H9 (cell line): ENCODE results near the gene FBXL14. TPM values are rescaled to one million over a fixed set of nuclear protein-coding genes. Genes with fewer than 3 reads are reported as not detected.

ENCODE experiments used
- DNase-seq: peaks from one replicate; pipeline ENCODE4 v3.0.0-alpha.2; 2017
- H2AFZ ChIP-seq: one replicate; pipeline ENCODE4 v1.6.1; 2013; ENCODE audit warnings: mild to moderate bottlenecking, low read length, control low read depth, moderate library complexity
- H2AK5ac ChIP-seq: 2 replicates; pipeline ENCODE4 v1.6.1; 2013; ENCODE audit warnings: low read length, control low read depth, mixed read lengths; ENCODE audit not compliant: insufficient read length
- H2BK120ac ChIP-seq: one replicate; pipeline ENCODE4 v1.6.1; 2013; ENCODE audit warnings: low read depth, mild to moderate bottlenecking, low read length, control low read depth, inconsistent platforms; ENCODE audit not compliant: poor library complexity, severe bottlenecking
- H2BK12ac ChIP-seq: 2 replicates; pipeline ENCODE4 v1.6.1; 2013; ENCODE audit warnings: low read length, control low read depth, mixed read lengths, low read depth; ENCODE audit not compliant: insufficient read length
- H2BK15ac ChIP-seq: 2 replicates; pipeline ENCODE4 v1.6.1; 2013; ENCODE audit warnings: low read depth, low read length, control low read depth
- H2BK20ac ChIP-seq: one replicate; pipeline ENCODE4 v1.6.1; 2013; ENCODE audit warnings: low read depth, mild to moderate bottlenecking, low read length, control low read depth, inconsistent platforms; ENCODE audit not compliant: poor library complexity, severe bottlenecking
- H2BK5ac ChIP-seq: 2 replicates; pipeline ENCODE4 v1.6.1; 2013; ENCODE audit warnings: low read length, control low read depth, mixed read lengths; ENCODE audit not compliant: insufficient read length
- H3K14ac ChIP-seq: 2 replicates; pipeline ENCODE4 v1.6.1; 2013; ENCODE audit warnings: low read length, control low read depth; ENCODE audit not compliant: insufficient read depth
- H3K18ac ChIP-seq: 2 replicates; pipeline ENCODE4 v1.6.1; 2013; ENCODE audit warnings: low read depth, mild to moderate bottlenecking, mixed read lengths, low read length, control low read depth; ENCODE audit not compliant: insufficient read length
- H3K23ac ChIP-seq: 2 replicates; pipeline ENCODE4 v1.6.1; 2013; ENCODE audit warnings: low read length, control low read depth, mixed read lengths, low read depth; ENCODE audit not compliant: insufficient read length
- H3K23me2 ChIP-seq: 2 replicates; pipeline ENCODE4 v1.6.1; 2013; ENCODE audit warnings: low read depth, mild to moderate bottlenecking, mixed read lengths, low read length, control low read depth; ENCODE audit not compliant: insufficient read length, poor library complexity, severe bottlenecking
- H3K27ac ChIP-seq: 2 replicates; pipeline ENCODE4 v1.5.1; 2013; ENCODE audit warnings: low read length, control low read depth, mixed read lengths, low read depth; ENCODE audit not compliant: insufficient read length
- H3K27me3 ChIP-seq: 2 replicates; pipeline ENCODE4 v1.6.1; 2013; ENCODE audit warnings: low read length, control low read depth, inconsistent platforms; ENCODE audit not compliant: insufficient read depth
- H3K4ac ChIP-seq: 2 replicates; pipeline ENCODE4 v1.6.1; 2013; ENCODE audit warnings: low read depth, mild to moderate bottlenecking, control low read depth, inconsistent platforms, low read length, moderate library complexity
- H3K4me1 ChIP-seq: 2 replicates; pipeline ENCODE4 v1.6.1; 2013; ENCODE audit warnings: low read length, control low read depth, inconsistent platforms; ENCODE audit not compliant: insufficient read depth
- H3K4me2 ChIP-seq: 2 replicates; pipeline ENCODE4 v1.6.1; 2013; ENCODE audit warnings: low read length, control low read depth, mixed read lengths; ENCODE audit not compliant: insufficient read length, insufficient read depth
- H3K56ac ChIP-seq: 2 replicates; pipeline ENCODE4 v1.6.1; 2013; ENCODE audit warnings: low read depth, mild to moderate bottlenecking, mixed read lengths, low read length, control low read depth; ENCODE audit not compliant: insufficient read length
- H3K79me1 ChIP-seq: 2 replicates; pipeline ENCODE4 v1.6.1; 2013; ENCODE audit warnings: low read depth, mild to moderate bottlenecking, moderate library complexity, low read length, control low read depth, inconsistent platforms; ENCODE audit not compliant: insufficient read depth, poor library complexity, severe bottlenecking
- H3K79me2 ChIP-seq: 2 replicates; pipeline ENCODE4 v1.6.1; 2013; ENCODE audit warnings: low read length, control low read depth, inconsistent platforms; ENCODE audit not compliant: insufficient read depth
- H3K9ac ChIP-seq: 2 replicates; pipeline ENCODE4 v1.6.1; 2013; ENCODE audit warnings: low read length, control low read depth, mixed read lengths; ENCODE audit not compliant: insufficient read length; ENCODE audit errors: extremely low read depth
- H3K9me3 ChIP-seq: one replicate; pipeline ENCODE4 v1.6.1; 2013; ENCODE audit warnings: low read depth, low read length, inconsistent platforms; ENCODE audit not compliant: control insufficient read depth
- H3T11ph ChIP-seq: one replicate; pipeline ENCODE4 v1.6.1; 2013; ENCODE audit warnings: mild to moderate bottlenecking, low read length, control low read depth, inconsistent platforms
- H4K20me1 ChIP-seq: one replicate; pipeline ENCODE4 v1.6.1; 2013; ENCODE audit not compliant: control insufficient read depth, insufficient read length, insufficient read depth
- H4K5ac ChIP-seq: 2 replicates; pipeline ENCODE4 v1.6.1; 2013; ENCODE audit warnings: low read depth, mild to moderate bottlenecking, mixed read lengths, low read length, control low read depth; ENCODE audit not compliant: insufficient read length
- H4K8ac ChIP-seq: replicated peaks from 2 replicates; pipeline ENCODE4 v1.6.1; 2013; ENCODE audit warnings: low read length, control low read depth, mixed read lengths, low read depth; ENCODE audit not compliant: insufficient read length
- H4K91ac ChIP-seq: 2 replicates; pipeline ENCODE4 v1.6.1; 2013; ENCODE audit warnings: low read depth, mild to moderate bottlenecking, moderate library complexity, mixed read lengths, low read length, control low read depth; ENCODE audit not compliant: insufficient read length
- H3K27ac Mint-ChIP-seq, 3 experiments: 2 replicates in 2 of 3; 3 replicates in 1 of 3; pipeline ENCODE4 v1.8.0; 2020 to 2021; ENCODE audit warnings: mixed read lengths in 3 of 3, mild to moderate bottlenecking in 1 of 3, moderate library complexity in 1 of 3
- H3K27me3 Mint-ChIP-seq: 2 replicates; pipeline ENCODE4 v1.8.0; 2021; ENCODE audit warnings: low read depth, mild to moderate bottlenecking, moderate library complexity, mixed read lengths
- H3K36me3 Mint-ChIP-seq, 3 experiments: 2 replicates in 2 of 3; 3 replicates in 1 of 3; pipeline ENCODE4 v1.8.0; 2020 to 2021; ENCODE audit warnings: low read depth in 3 of 3, mixed read lengths in 3 of 3; ENCODE audit not compliant: insufficient read depth in 1 of 3
- H3K4me1 Mint-ChIP-seq, 2 experiments: 2 replicates each; pipeline ENCODE4 v1.8.0; 2020; ENCODE audit warnings: mixed read lengths in 2 of 2
- H3K4me3 Mint-ChIP-seq, 2 experiments: 2 replicates in 1 of 2; 3 replicates in 1 of 2; pipeline ENCODE4 v1.8.0; 2020 to 2021; ENCODE audit warnings: mild to moderate bottlenecking in 2 of 2, mixed read lengths in 2 of 2, moderate library complexity in 1 of 2
- H3K9me3 Mint-ChIP-seq, 2 experiments: 2 replicates in 1 of 2; 3 replicates in 1 of 2; pipeline ENCODE4 v1.8.0; 2020; ENCODE audit warnings: mild to moderate bottlenecking in 2 of 2, mixed read lengths in 2 of 2, moderate library complexity in 1 of 2
- WGBS: extraction: QIAGEN DNeasy Blood & Tissue Kit; methylation state at CpG from one replicate; pipeline ENCODE4 v1.1.7; 2013; ENCODE audit warnings: missing lambda C conversion rate, low lambda C conversion rate, mixed read lengths; ENCODE audit not compliant: insufficient read length; ENCODE audit errors: extremely low coverage; 5-methylcytosine and 5-hydroxymethylcytosine counted together
- total RNA-seq: library from RNA; stranded (reverse); gene quantifications from 2 replicates; pipeline ENCODE4 v1.2.1, GENCODE V29; 2021
- TF ChIP-seq, protein P1 (sequence below): fragments of 200-600 bp; sonication (generic); conservative IDR thresholded peaks from 3 replicates; pipeline ENCODE4 v1.8.0; 2021; ENCODE audit warnings: antibody characterized with exemption, mild to moderate bottlenecking

The FBXL14 gene
- total RNA-seq, 1 experiment from 2014 or later = 15.6 TPM

DNA sequence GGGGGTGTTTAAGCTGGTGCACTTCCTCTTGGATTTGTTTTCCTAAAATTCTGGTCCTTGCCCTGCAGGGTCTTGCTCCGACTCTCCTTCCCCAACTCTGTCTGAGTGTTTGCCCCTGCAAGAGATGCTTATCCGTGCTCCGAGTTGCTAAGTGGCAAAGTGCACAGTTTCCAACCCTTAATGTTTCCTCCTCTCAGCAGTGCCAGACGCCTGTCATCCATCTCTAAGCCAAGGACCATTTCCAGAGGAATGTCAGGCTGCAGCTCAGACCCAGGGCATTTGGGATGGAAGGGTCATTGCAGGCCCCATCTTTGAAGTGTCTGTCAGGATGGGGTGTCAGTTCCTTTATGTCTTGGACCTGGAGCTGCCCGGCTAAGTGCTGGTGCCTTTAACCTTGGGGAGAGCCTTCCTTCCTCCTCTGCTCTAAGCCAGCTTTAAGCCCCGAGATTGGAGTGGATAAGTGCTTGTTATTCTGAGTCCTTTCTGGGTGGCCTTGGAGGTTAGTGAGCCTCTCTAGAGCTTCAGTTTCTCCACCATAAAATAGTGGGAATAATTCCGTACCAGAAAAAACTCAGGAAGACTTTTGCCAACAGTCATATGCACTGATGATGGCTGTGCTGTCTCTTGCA, 49.6 kb upstream of the FBXL14 start:
- no peak overlapping the region for H2BK5ac ChIP-seq
- H3K56ac ChIP-seq = no peak overlapping the region
- no peak overlapping the region for H3K9ac ChIP-seq
- H3K4me1 Mint-ChIP-seq = peaks cover 2 to 16% of the 10 kb centered on the region in 2 experiments; a peak in 3 of 4 replicates
- H2BK120ac ChIP-seq = no peak overlapping the region
- H3T11ph ChIP-seq = no peak overlapping the region
- no peaks in the 10 kb centered on the region for H3K4me1 ChIP-seq
- no peak overlapping the region for H2BK12ac ChIP-seq
- no peak overlapping the region for H2BK20ac ChIP-seq
- H3K79me1 ChIP-seq = no peaks in the 10 kb centered on the region
- H4K5ac ChIP-seq = no peak overlapping the region
- no peaks in the 10 kb centered on the region for H3K9me3 Mint-ChIP-seq
- H3K27me3 ChIP-seq = no peaks in the 10 kb centered on the region
- H3K27ac Mint-ChIP-seq = no peak overlapping the region
- H3K18ac ChIP-seq = no peak overlapping the region
- no peaks in the 10 kb centered on the region for H3K9me3 ChIP-seq
- H3K4me2 ChIP-seq = no peak overlapping the region
- no peak overlapping the region; a peak in 1 of 5 replicates for H3K4me3 Mint-ChIP-seq
- no peaks in the 10 kb centered on the region for H3K23me2 ChIP-seq
- H3K36me3 Mint-ChIP-seq = no peaks in the 10 kb centered on the region
- H4K91ac ChIP-seq = no peak overlapping the region
- TF ChIP-seq, protein P1, sequence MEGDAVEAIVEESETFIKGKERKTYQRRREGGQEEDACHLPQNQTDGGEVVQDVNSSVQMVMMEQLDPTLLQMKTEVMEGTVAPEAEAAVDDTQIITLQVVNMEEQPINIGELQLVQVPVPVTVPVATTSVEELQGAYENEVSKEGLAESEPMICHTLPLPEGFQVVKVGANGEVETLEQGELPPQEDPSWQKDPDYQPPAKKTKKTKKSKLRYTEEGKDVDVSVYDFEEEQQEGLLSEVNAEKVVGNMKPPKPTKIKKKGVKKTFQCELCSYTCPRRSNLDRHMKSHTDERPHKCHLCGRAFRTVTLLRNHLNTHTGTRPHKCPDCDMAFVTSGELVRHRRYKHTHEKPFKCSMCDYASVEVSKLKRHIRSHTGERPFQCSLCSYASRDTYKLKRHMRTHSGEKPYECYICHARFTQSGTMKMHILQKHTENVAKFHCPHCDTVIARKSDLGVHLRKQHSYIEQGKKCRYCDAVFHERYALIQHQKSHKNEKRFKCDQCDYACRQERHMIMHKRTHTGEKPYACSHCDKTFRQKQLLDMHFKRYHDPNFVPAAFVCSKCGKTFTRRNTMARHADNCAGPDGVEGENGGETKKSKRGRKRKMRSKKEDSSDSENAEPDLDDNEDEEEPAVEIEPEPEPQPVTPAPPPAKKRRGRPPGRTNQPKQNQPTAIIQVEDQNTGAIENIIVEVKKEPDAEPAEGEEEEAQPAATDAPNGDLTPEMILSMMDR = no peak
- H3K14ac ChIP-seq = no peak overlapping the region
- H4K20me1 ChIP-seq = peaks cover 2% of the 10 kb centered on the region
- H2AK5ac ChIP-seq = no peak overlapping the region
- H3K4ac ChIP-seq = no peak overlapping the region
- H3K27ac ChIP-seq = no peak overlapping the region
- H2AFZ ChIP-seq = no peak overlapping the region
- H2BK15ac ChIP-seq = no peak overlapping the region
- no peak overlapping the region for H4K8ac ChIP-seq
- no peaks in the 10 kb centered on the region for H3K79me2 ChIP-seq
- no peak overlapping the region for H3K23ac ChIP-seq
- no peak for DNase-seq
- H3K27me3 Mint-ChIP-seq = peaks cover 11% of the 10 kb centered on the region
- no CpG with 5 or more reads among the region's 7 CpGs for WGBS
